Effector memory CD4-positive, alpha-beta T cell (primary cell): ENCODE measurements around the gene MPND.

Source experiments
- DNase-seq, 3 donors: peaks; one replicate each; pipeline ENCODE4 v3.0.0-alpha.2; 2020
- H3K27ac ChIP-seq: 2 replicates; pipeline ENCODE4 v1.7.0; 2013; ENCODE audit warnings: mild to moderate bottlenecking, low read length, moderate library complexity; ENCODE audit not compliant: insufficient read depth, poor library complexity, severe bottlenecking
- H3K27me3 ChIP-seq: replicated peaks from 2 replicates; pipeline ENCODE4 v1.7.0; 2013; ENCODE audit warnings: mild to moderate bottlenecking, low read length; ENCODE audit not compliant: insufficient read depth, control insufficient read depth, poor library complexity, severe bottlenecking
- H3K36me3 ChIP-seq: 2 replicates; pipeline ENCODE4 v1.7.0; 2013; ENCODE audit warnings: mild to moderate bottlenecking, low read length, moderate library complexity; ENCODE audit not compliant: control insufficient read depth, insufficient read depth
- H3K4me1 ChIP-seq: 2 replicates; pipeline ENCODE4 v1.7.0; 2013; ENCODE audit warnings: low read length, mild to moderate bottlenecking; ENCODE audit not compliant: control insufficient read depth, insufficient read depth, poor library complexity, severe bottlenecking
- H3K4me3 ChIP-seq: 2 replicates; pipeline ENCODE4 v1.7.0; 2013; ENCODE audit warnings: low read length, low read depth, mild to moderate bottlenecking; ENCODE audit not compliant: insufficient read depth, poor library complexity, severe bottlenecking
- H3K9me3 ChIP-seq: 2 replicates; pipeline ENCODE4 v1.7.0; 2013; ENCODE audit warnings: mild to moderate bottlenecking, low read length, moderate library complexity; ENCODE audit not compliant: control insufficient read depth
- total RNA-seq, 3 donors: gene quantifications; one replicate each; lab custom pipeline; 2026; lab: John Stamatoyannopoulos, UW

The MPND gene
- 9.5 to 11.9 (median 9.6) reads per million in 3 donors for total RNA-seq

GRCh38 chr19:4343370-4344307, at the start of gene MPND:
Gene MPND (plus strand): TSS chr19:4343562. CDS start chr19:4343594, 32 bp downstream.
- Histone ChIP-seq H3K4me3 (peak within 1 kb of the TSS; percentile 65), H3K4me1 (peaks cover 16% of the 10 kb centered on the region)

GRCh38 chr19:4294389-4294788, 49.0 kb upstream of the MPND start:
- no peaks in the 10 kb centered on the region for H3K4me1 ChIP-seq
- H3K4me3 ChIP-seq, result no peak overlapping the region
- no peak for DNase-seq
- H3K27me3 ChIP-seq, result no peaks in the 10 kb centered on the region
- no peak overlapping the region for H3K27ac ChIP-seq
- H3K36me3 ChIP-seq, result no peaks in the 10 kb centered on the region
- H3K9me3 ChIP-seq, result no peaks in the 10 kb centered on the region

More at GRCh38 chr19:4343370-4344307, at the start of gene MPND:
- peak within 1 kb of the TSS; percentile 71 for H3K27ac ChIP-seq
- peak; percentile 79 to 88 (median 86) for DNase-seq
- no peaks in the 10 kb centered on the region for H3K9me3 ChIP-seq
- H3K36me3 ChIP-seq, result no peaks in the 10 kb centered on the region
- H3K27me3 ChIP-seq, result no peaks in the 10 kb centered on the region

- Histone ChIP-seq H3K36me3 (no peaks in the 10 kb centered on the region), H3K4me3 (no peak overlapping the region), H3K27me3 (no peaks in the 10 kb centered on the region), H3K9me3 (no peaks in the 10 kb centered on the region), H3K4me1 (no peaks in the 10 kb centered on the region), H3K27ac (no peak overlapping the region)
- DNase-seq, result no peak
Observed at GRCh38 chr19:4295972-4296771, 47.2 kb upstream of the MPND start.

GRCh38 chr19:4297901-4298809, 45.2 kb upstream of the MPND start:
- no peaks in the 10 kb centered on the region for H3K4me1 ChIP-seq
- no peak for DNase-seq
- no peaks in the 10 kb centered on the region for H3K9me3 ChIP-seq
- no peak overlapping the region for H3K27ac ChIP-seq
- no peak overlapping the region for H3K4me3 ChIP-seq
- no peaks in the 10 kb centered on the region for H3K27me3 ChIP-seq
- no peaks in the 10 kb centered on the region for H3K36me3 ChIP-seq

GRCh38 chr19:4298810-4299550, 44.4 kb upstream of the MPND start:
- no peaks in the 10 kb centered on the region for H3K9me3 ChIP-seq
- H3K36me3 ChIP-seq, result no peaks in the 10 kb centered on the region
- no peak overlapping the region for H3K27ac ChIP-seq

GRCh38 chr19:4300589-4300988, 42.8 kb upstream of the MPND start:
- peaks cover 4% of the 10 kb centered on the region for H3K27me3 ChIP-seq
- no peak overlapping the region for H3K27ac ChIP-seq
- no peak overlapping the region for H3K4me3 ChIP-seq
- no peak for DNase-seq
- no peaks in the 10 kb centered on the region for H3K36me3 ChIP-seq
- peaks cover 5% of the 10 kb centered on the region for H3K4me1 ChIP-seq
- no peaks in the 10 kb centered on the region for H3K9me3 ChIP-seq

More at GRCh38 chr19:4298810-4299550, 44.4 kb upstream of the MPND start:
- H3K4me3 ChIP-seq, result no peak overlapping the region
- H3K27me3 ChIP-seq, result no peaks in the 10 kb centered on the region
- peaks cover under 1% of the 10 kb centered on the region for H3K4me1 ChIP-seq
- DNase-seq, result no peak

- Histone ChIP-seq H3K4me1 (peaks cover 5% of the 10 kb centered on the region), H3K27ac (peak overlapping the region; percentile 14)
Observed at GRCh38 chr19:4301590-4302242, 41.6 kb upstream of the MPND start.

GRCh38 chr19:4302243-4302640, 41.1 kb upstream of the MPND start, which contains the start of gene TMIGD2:
Gene TMIGD2 (minus strand): TSS chr19:4302389. CDS start chr19:4302385, 4 bp downstream.
- Histone ChIP-seq H3K36me3 (no peaks in the 10 kb centered on the region), H3K27ac (peak within 1 kb of the TSS; percentile 14), H3K27me3 (peaks cover 4% of the 10 kb centered on the region), H3K4me3 (peak within 1 kb of the TSS; percentile 13), H3K9me3 (no peaks in the 10 kb centered on the region), H3K4me1 (peaks cover 5% of the 10 kb centered on the region)
- DNase-seq, result no peak

More at GRCh38 chr19:4301590-4302242, 41.6 kb upstream of the MPND start:
- H3K9me3 ChIP-seq, result no peaks in the 10 kb centered on the region
- no peak for DNase-seq
- peaks cover 4% of the 10 kb centered on the region for H3K27me3 ChIP-seq
- no peaks in the 10 kb centered on the region for H3K36me3 ChIP-seq
- H3K4me3 ChIP-seq, result peak overlapping the region; percentile 13
